Activated CD4-positive, alpha-beta T cell treated with anti-CD3 and anti-CD28 coated beads for 24 hours (primary cell): Measurements from ENCODE around the gene PFKL.

Experiments
- DNase-seq, 2 donors: peaks; one replicate each; pipeline ENCODE4 v3.0.0-alpha.2; 2020; ENCODE audit warnings: low read depth in 2 of 2

Gene PFKL

GRCh38 chr21:44299458-44300261, at the start of gene PFKL:
Gene PFKL (plus strand): TSS chr21:44300053. CDS start chr21:44300106, 53 bp downstream.
- peak; percentile 45 to 63 for DNase-seq

GRCh38 chr21:44253832-44254710, 45.8 kb upstream of the PFKL start:
- DNase-seq, result no peak

GRCh38 chr21:44255511-44255981, 44.3 kb upstream of the PFKL start:
- no peak for DNase-seq

GRCh38 chr21:44258056-44258725, 41.7 kb upstream of the PFKL start:
- DNase-seq, result no peak

- DNase-seq, result no peak
Observed at GRCh38 chr21:44259082-44259705, 40.7 kb upstream of the PFKL start.

GRCh38 chr21:44260066-44260465, 39.8 kb upstream of the PFKL start:
- no peak for DNase-seq

GRCh38 chr21:44260791-44261631, 38.8 kb upstream of the PFKL start:
- no peak for DNase-seq

GRCh38 chr21:44261675-44262295, 38.1 kb upstream of the PFKL start, which contains the start of gene DNMT3L:
Gene DNMT3L (minus strand): TSS chr21:44261897. CDS start chr21:44261259, 638 bp downstream.
- DNase-seq, result no peak

- DNase-seq, result no peak
Observed at GRCh38 chr21:44262338-44263056, 37.4 kb upstream of the PFKL start.

- no peak for DNase-seq
Observed at GRCh38 chr21:44263221-44263760, 36.6 kb upstream of the PFKL start.

- no peak for DNase-seq
Observed at GRCh38 chr21:44263768-44264167, 36.1 kb upstream of the PFKL start.

- no peak for DNase-seq
Observed at GRCh38 chr21:44265734-44266270, 34.1 kb upstream of the PFKL start.

GRCh38 chr21:44267655-44268142, 32.2 kb upstream of the PFKL start:
- no peak for DNase-seq

- no peak for DNase-seq
Observed at GRCh38 chr21:44269090-44269489, 30.8 kb upstream of the PFKL start.

- DNase-seq, result no peak
Observed at GRCh38 chr21:44271558-44272283, 28.1 kb upstream of the PFKL start.

- DNase-seq, result no peak
Observed at GRCh38 chr21:44272284-44272858, 27.5 kb upstream of the PFKL start.

GRCh38 chr21:44273046-44273445, 26.8 kb upstream of the PFKL start:
- DNase-seq, result no peak

- DNase-seq, result no peak
Observed at GRCh38 chr21:44275041-44275440, 24.8 kb upstream of the PFKL start.
